ENCODE measurements around the gene CTNNAL1.
"Not testable (repeated sequence)": the region's sequence is repeated elsewhere in the genome, so short reads cannot be mapped to it uniquely, and the experiment has no call there.

Gene CTNNAL1

GRCh38 chr9:108983885-108984284 is 29.4 kb downstream of the CTNNAL1 start:
- no peak for DNase-seq (ENCODE audit: low spot score)

GRCh38 chr9:108980893-108981292 is 32.4 kb downstream of the CTNNAL1 start:
- DNase-seq (ENCODE audit: low spot score), result no peak

- no peak for DNase-seq (ENCODE audit: low spot score)
These were observed 35.1 kb downstream of the CTNNAL1 start for GRCh38 chr9:108978205-108978604.

GRCh38 chr9:108973895-108974294 is 39.4 kb downstream of the CTNNAL1 start:
- no peak for DNase-seq (ENCODE audit: low spot score)

- DNase-seq (ENCODE audit: low spot score), result no peak
These were observed 40.6 kb downstream of the CTNNAL1 start for GRCh38 chr9:108972626-108973209.

- DNase-seq (ENCODE audit: low spot score), result no peak
These were observed 41.1 kb downstream of the CTNNAL1 start for GRCh38 chr9:108972186-108972585.

GRCh38 chr9:108971392-108971791 is 41.9 kb downstream of the CTNNAL1 start:
- not testable (repeated sequence) for DNase-seq (ENCODE audit: low spot score)

- DNase-seq (ENCODE audit: low spot score), result no peak
These were observed 45.4 kb downstream of the CTNNAL1 start for GRCh38 chr9:108967916-108968315.

GRCh38 chr9:108963459-108964143 is 49.7 kb downstream of the CTNNAL1 start:
- DNase-seq (ENCODE audit: low spot score), result no peak

GRCh38 chr9:108961151-108961550 is 52.1 kb downstream of the CTNNAL1 start:
- DNase-seq (ENCODE audit: low spot score), result no peak

- no peak for DNase-seq (ENCODE audit: low spot score)
These were observed 53.0 kb downstream of the CTNNAL1 start for GRCh38 chr9:108960331-108960730.

GRCh38 chr9:108956631-108957026 is 56.7 kb downstream of the CTNNAL1 start:
- DNase-seq (ENCODE audit: low spot score), result no peak

- DNase-seq (ENCODE audit: low spot score), result no peak
These were observed 57.2 kb downstream of the CTNNAL1 start for GRCh38 chr9:108956022-108956630.

GRCh38 chr9:108953983-108954574 is 59.2 kb downstream of the CTNNAL1 start:
- peak; percentile 17 for DNase-seq (ENCODE audit: low spot score)

- no peak for DNase-seq (ENCODE audit: low spot score)
These were observed 61.7 kb downstream of the CTNNAL1 start for GRCh38 chr9:108951578-108951977.

- no peak for DNase-seq (ENCODE audit: low spot score)
These were observed 63.1 kb downstream of the CTNNAL1 start for GRCh38 chr9:108950168-108950567.

- no peak for DNase-seq (ENCODE audit: low spot score)
These were observed 73.3 kb downstream of the CTNNAL1 start for GRCh38 chr9:108939975-108940374.

GRCh38 chr9:108937561-108938305 is 75.6 kb downstream of the CTNNAL1 start:
- DNase-seq (ENCODE audit: low spot score), result no peak

- DNase-seq (ENCODE audit: low spot score), result peak; percentile 85
These were observed 78.9 kb downstream of the CTNNAL1 start, which contains the start of gene ABITRAM for GRCh38 chr9:108934323-108934893. Gene ABITRAM (plus strand): TSS chr9:108934400. CDS start chr9:108934487, 87 bp downstream.

- peak; percentile 86 for DNase-seq (ENCODE audit: low spot score)
These were observed 79.5 kb downstream of the CTNNAL1 start, which contains the start of gene ELP1 for GRCh38 chr9:108933718-108934322. Gene ELP1 (minus strand): TSS chr9:108934124. CDS start chr9:108931146, 2,978 bp downstream.

GRCh38 chr9:108933231-108933717 is 80.0 kb downstream of the CTNNAL1 start:
- DNase-seq (ENCODE audit: low spot score), result no peak
